Measurements from ENCODE around the gene RHOF.
A peak's percentile ranks its signal among the peaks of the same experiment; 100 is the strongest.

DNA sequence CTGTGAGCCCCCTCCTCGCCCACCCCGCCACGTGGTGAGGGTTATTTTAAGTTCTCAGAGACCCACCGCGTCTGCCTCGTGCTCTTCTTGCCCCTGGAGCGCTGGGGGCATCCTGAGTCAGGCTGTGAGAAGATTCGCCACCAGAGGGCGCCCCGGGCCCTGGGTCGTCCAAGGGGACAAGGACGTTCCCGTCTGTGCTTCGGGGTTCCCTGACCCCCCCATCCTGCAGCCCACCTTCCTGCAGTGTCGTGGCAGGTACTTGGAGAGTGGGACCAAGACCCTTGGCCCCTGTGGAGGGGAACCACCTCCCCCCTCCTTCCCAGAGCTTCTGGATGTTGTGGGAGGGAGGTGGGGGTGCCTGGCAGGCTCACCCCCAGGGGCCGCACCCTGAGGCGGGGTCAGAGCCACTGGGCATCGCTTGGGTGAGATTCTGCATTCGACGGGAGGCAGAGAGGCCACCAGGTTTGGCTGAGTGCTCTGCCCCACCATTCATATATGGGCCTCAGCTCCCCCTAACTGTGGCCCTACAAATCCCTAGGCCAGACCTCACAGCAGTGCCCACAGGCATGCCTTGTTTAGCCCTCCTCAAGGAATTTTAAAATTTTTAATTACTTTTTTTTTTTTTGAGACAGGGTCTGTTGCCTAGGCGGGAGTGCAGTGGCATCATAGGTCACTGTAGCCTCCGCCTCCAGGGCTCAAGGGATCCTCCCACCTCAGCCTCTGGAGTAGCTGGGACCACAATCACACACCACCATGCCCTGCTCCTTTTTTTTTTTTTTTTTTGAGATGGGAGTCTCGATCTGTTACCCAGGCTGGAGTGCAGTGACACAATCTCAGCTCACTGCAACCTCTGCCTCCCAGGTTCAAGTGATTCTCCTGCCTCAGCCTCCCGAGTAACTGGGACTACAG is 17.0 kb downstream of the RHOF start:
- TF ChIP-seq, protein P1, sequence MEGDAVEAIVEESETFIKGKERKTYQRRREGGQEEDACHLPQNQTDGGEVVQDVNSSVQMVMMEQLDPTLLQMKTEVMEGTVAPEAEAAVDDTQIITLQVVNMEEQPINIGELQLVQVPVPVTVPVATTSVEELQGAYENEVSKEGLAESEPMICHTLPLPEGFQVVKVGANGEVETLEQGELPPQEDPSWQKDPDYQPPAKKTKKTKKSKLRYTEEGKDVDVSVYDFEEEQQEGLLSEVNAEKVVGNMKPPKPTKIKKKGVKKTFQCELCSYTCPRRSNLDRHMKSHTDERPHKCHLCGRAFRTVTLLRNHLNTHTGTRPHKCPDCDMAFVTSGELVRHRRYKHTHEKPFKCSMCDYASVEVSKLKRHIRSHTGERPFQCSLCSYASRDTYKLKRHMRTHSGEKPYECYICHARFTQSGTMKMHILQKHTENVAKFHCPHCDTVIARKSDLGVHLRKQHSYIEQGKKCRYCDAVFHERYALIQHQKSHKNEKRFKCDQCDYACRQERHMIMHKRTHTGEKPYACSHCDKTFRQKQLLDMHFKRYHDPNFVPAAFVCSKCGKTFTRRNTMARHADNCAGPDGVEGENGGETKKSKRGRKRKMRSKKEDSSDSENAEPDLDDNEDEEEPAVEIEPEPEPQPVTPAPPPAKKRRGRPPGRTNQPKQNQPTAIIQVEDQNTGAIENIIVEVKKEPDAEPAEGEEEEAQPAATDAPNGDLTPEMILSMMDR (IDR thresholded peaks at IDR 0.05), result peak; percentile 88
- TF ChIP-seq EZH2 (IDR thresholded peaks at IDR 0.05; ENCODE audit: borderline replicate concordance, insufficient read depth, low read depth, low read length, poor library complexity, severe bottlenecking), result no peak
